Adrenal gland (tissue), 5 donors: ENCODE measurements around the gene CPLANE2.

ENCODE experiments used
- POLR2A ChIP-seq, 2 donors: fragments of 450-650 bp; IDR thresholded peaks; one replicate each; pipeline ENCODE4 v1.6.1; 2017; ENCODE audit warnings: antibody characterized with exemption in 2 of 2, mild to moderate bottlenecking in 2 of 2, moderate library complexity in 1 of 2
- TF ChIP-seq, protein P1 (sequence below), 6 experiments: fragments of 450-650 bp in 4 of 6; fragments of 200-600 bp in 2 of 6; sonication (generic) in 1 of 6; IDR thresholded peaks; 1 replicate in 5 of 6; 2 replicates in 1 of 6; pipeline versions ENCODE4 v1.5.1 to v1.8.0; 2016 to 2021; ENCODE audit warnings: antibody characterized with exemption in 6 of 6, mild to moderate bottlenecking in 2 of 6, moderate library complexity in 1 of 6
- donor health status: DM: no; HTN: no; CAD: no.

DNA sequence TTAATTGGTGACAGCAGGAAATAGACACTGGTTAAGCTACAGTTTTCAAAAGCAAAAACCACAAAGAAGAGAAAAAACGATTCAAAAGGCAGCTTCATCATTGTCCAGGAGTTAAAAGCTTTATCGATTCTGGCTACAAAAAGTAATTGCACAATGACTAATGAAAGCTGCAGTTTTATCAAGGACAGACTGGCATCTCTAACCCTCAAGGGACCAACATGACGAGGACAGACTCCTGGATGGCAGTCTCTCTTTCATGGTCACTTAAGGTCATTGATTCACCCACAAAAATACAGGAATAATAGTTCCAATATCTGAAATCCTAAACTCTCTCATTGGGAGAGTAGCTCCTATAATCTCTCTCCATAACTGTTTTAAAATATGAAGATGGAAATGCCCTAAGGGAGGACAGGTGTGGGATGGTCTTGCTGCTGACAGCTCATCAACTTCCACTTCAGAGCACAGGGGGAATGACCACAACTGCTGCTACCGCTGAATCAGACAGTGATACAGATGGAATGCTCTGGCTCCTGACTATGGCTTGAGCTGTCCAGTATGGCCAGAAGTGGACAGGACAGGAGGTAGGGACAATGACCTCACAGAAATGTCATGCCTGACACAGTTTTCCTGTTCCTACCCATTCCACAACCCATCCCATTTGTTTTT, 17.4 kb upstream of the CPLANE2 start:
- TF ChIP-seq, protein P1, sequence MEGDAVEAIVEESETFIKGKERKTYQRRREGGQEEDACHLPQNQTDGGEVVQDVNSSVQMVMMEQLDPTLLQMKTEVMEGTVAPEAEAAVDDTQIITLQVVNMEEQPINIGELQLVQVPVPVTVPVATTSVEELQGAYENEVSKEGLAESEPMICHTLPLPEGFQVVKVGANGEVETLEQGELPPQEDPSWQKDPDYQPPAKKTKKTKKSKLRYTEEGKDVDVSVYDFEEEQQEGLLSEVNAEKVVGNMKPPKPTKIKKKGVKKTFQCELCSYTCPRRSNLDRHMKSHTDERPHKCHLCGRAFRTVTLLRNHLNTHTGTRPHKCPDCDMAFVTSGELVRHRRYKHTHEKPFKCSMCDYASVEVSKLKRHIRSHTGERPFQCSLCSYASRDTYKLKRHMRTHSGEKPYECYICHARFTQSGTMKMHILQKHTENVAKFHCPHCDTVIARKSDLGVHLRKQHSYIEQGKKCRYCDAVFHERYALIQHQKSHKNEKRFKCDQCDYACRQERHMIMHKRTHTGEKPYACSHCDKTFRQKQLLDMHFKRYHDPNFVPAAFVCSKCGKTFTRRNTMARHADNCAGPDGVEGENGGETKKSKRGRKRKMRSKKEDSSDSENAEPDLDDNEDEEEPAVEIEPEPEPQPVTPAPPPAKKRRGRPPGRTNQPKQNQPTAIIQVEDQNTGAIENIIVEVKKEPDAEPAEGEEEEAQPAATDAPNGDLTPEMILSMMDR (IDR thresholded peaks at IDR 0.05), result no peak
- TF ChIP-seq POLR2A (IDR thresholded peaks at IDR 0.05), result no peak
